Esophagus squamous epithelium (tissue), 5 donors: ENCODE results near the gene PRDM11. TPM values are rescaled to one million over a fixed set of nuclear protein-coding genes. Genes with fewer than 3 reads are reported as not detected.

Experiments
- DNase-seq: peaks from one replicate; lab custom pipeline; 2025; lab: John Stamatoyannopoulos, UW
- H3K27ac ChIP-seq, 4 donors: fragments of 200-600 bp; sonication (generic); one replicate each; pipeline ENCODE4 v1.5.1; 2016 to 2019; ENCODE audit warnings: mild to moderate bottlenecking in 1 of 4
- H3K27me3 ChIP-seq, 4 donors: fragments of 200-600 bp; sonication (generic); 1 replicate in 3 of 4; 2 replicates in 1 of 4; pipeline versions ENCODE4 v1.5.1 to v1.6.0; 2017 to 2021; ENCODE audit warnings: antibody characterized with exemption in 1 of 4
- H3K36me3 ChIP-seq, 3 donors: fragments of 200-600 bp; sonication (generic); one replicate each; pipeline ENCODE4 v1.5.1; 2016 to 2019
- H3K4me1 ChIP-seq, 3 donors: fragments of 200-600 bp; sonication (generic); one replicate each; pipeline ENCODE4 v1.5.1; 2017 to 2019
- H3K4me3 ChIP-seq, 4 donors: fragments of 200-600 bp; sonication (generic); 1 replicate in 3 of 4; 2 replicates in 1 of 4; pipeline ENCODE4 v1.5.1; 2016 to 2019; ENCODE audit warnings: mild to moderate bottlenecking in 2 of 4, moderate library complexity in 1 of 4
- H3K9me3 ChIP-seq, 3 donors: fragments of 200-600 bp; sonication (generic); one replicate each; pipeline ENCODE4 v1.5.1; 2016 to 2019
- POLR2A ChIP-seq, 4 donors: fragments of 450-650 bp; IDR thresholded peaks; one replicate each; pipeline ENCODE4 v1.6.1; 2017; ENCODE audit warnings: antibody characterized with exemption in 4 of 4, mild to moderate bottlenecking in 4 of 4, moderate library complexity in 3 of 4
- WGBS, 2 donors: methylation state at CpG; one replicate each; pipeline ENCODE4 v1.1.5; 2018; 5-methylcytosine and 5-hydroxymethylcytosine counted together
- intact Hi-C: fragments of 100-400 bp; cut with DNase I; formaldehyde crosslinking; loops from one replicate; pipeline ENCODE4 v1.15.0; 2022
- total RNA-seq, 4 donors: library from RNA; depleted of rRNA; stranded (reverse); fragments of >200 nt; gene quantifications; one replicate each; pipeline ENCODE4 v1.1.0, GENCODE V29; 2016
- TF ChIP-seq, protein P1 (sequence below), 6 experiments: fragments of 450-650 bp in 4 of 6; fragments of 200-600 bp in 2 of 6; sonication (generic) in 2 of 6; IDR thresholded peaks; one replicate each; pipeline ENCODE4 v1.5.1; 2016 to 2019; ENCODE audit warnings: antibody characterized with exemption in 6 of 6, mild to moderate bottlenecking in 4 of 6, moderate library complexity in 4 of 6
- donor health status: DM: yes; HTN: yes; CAD: no.

PRDM11 gene
- total RNA-seq, 4 donors from 2014 or later, result 3.9 to 13.9 (median 5.1) TPM

DNA sequence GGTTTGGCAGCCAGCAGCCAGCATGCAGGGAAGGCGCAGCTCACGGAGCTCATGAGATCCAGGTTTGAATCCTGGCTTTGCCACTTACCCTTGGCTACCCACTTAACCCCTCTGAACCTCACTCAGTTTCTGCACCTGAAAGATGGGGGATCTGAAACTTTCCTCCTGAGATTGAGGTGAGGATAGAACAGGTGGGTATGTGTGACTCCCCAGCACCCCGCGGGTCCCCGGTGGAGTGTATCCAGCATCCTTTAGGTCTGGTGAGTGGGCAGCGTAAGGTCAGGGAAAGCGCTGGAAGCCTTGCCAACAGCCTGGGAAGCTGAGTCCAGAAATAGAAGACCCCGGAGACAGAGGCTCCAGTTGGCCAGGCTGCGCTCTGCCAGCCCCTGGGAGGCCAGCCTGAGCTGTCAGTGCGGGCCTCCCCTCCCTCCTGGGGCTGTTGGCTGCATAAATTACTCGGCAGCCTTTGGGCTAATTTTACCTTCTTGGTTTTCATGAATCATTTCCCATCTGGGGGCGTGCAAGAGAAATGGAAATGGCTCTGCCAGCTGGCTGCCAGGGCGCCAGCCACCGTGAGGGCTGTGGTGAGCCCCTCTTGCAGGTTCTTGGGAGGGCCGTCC lies 17.6 kb downstream of the PRDM11 start:
- no peak for DNase-seq
- no peak overlapping the region for H3K27ac ChIP-seq
- no peak for TF ChIP-seq POLR2A (IDR thresholded peaks at IDR 0.05)
- TF ChIP-seq, protein P1, sequence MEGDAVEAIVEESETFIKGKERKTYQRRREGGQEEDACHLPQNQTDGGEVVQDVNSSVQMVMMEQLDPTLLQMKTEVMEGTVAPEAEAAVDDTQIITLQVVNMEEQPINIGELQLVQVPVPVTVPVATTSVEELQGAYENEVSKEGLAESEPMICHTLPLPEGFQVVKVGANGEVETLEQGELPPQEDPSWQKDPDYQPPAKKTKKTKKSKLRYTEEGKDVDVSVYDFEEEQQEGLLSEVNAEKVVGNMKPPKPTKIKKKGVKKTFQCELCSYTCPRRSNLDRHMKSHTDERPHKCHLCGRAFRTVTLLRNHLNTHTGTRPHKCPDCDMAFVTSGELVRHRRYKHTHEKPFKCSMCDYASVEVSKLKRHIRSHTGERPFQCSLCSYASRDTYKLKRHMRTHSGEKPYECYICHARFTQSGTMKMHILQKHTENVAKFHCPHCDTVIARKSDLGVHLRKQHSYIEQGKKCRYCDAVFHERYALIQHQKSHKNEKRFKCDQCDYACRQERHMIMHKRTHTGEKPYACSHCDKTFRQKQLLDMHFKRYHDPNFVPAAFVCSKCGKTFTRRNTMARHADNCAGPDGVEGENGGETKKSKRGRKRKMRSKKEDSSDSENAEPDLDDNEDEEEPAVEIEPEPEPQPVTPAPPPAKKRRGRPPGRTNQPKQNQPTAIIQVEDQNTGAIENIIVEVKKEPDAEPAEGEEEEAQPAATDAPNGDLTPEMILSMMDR (IDR thresholded peaks at IDR 0.05), result no peak

DNA sequence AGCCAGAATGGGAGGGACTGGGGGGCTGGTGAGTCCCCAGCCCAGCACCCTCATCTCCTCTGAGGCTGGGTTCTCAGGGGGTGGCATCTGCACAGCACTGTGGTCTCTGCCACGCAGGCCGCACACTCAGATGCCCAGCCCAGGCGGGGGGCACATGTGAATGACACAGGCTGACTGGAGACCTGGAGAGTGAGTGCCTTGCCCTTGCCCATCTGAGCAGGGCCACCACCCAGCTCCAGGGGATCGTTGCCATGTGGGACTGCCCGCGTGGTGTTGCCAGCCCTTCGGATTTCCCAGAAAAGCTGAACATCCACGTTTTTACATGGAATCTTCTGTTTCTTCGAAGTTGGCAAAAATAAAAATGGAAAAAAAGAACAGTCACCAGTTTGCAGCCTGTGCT lies 18.9 kb downstream of the PRDM11 start:
- TF ChIP-seq, protein P1 (IDR thresholded peaks at IDR 0.05), result no peak
- TF ChIP-seq POLR2A (IDR thresholded peaks at IDR 0.05), result no peak
- no peak for DNase-seq

More for the DNA sequence above, 17.6 kb downstream of the PRDM11 start:
- H3K4me3 ChIP-seq, result no peak overlapping the region
- H3K36me3 ChIP-seq, result no peaks in the 10 kb centered on the region
- peaks cover 7 to 67% (median 9%) of the 10 kb centered on the region in 3 donors for H3K4me1 ChIP-seq
- intact Hi-C loops, result no loop called here
- WGBS, 2 donors, result 39 to 90% methylated on average over 2 to 5 of the region's 15 CpGs
- no peaks in the 10 kb centered on the region for H3K9me3 ChIP-seq
- H3K27me3 ChIP-seq, result no peaks in the 10 kb centered on the region

DNA sequence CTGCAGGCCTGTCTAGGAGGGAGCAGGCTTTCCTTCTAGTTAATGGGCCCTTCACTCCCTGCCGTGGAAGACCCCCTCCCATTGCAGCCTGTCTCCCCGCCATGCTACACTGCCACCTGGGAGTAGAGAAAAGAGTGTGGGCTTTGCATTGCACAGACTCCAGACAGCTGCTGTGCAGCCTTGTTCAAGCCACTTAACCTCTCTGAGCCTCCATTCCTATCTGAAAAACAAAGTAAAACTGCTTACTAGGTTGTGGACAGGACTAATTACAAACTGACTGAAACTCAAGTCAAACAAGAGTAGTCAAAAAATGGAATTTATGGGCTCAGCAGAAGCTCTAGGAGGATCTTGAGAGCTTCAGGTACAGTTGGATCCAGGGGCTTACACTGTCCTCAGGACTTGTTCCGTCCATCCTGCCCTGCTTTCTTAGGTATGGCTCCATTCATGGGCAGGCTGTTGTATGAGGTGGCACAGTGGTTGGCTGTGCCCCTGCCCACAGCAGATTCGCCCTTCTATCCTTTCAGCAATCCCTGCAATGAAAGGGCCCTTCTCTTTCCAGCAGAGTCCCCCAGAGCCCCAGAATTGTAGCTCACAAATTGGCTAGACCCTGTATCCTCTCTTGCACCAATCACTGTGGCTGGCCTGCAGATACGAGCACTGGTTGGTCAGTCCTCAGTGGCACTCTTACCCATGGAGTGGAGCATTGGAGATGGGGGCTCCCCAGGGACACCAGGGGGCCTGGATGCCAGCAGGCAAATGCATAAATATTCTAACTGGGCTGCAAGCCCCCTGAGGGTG lies 19.6 kb downstream of the PRDM11 start:
- DNase-seq, result no peak
- TF ChIP-seq, protein P1 (IDR thresholded peaks at IDR 0.05), result no peak
- no peak for TF ChIP-seq POLR2A (IDR thresholded peaks at IDR 0.05)
- no peak overlapping the region for H3K4me3 ChIP-seq
- H3K36me3 ChIP-seq, result no peaks in the 10 kb centered on the region
- no peak overlapping the region for H3K27ac ChIP-seq
- no peaks in the 10 kb centered on the region for H3K27me3 ChIP-seq
- peaks cover 0 to 59% (median 5%) of the 10 kb centered on the region in 3 donors for H3K4me1 ChIP-seq
- WGBS, 2 donors, result 69 to 97% methylated on average over 3 to 4 of the region's 5 CpGs
- intact Hi-C loops, result no loop called here
- no peaks in the 10 kb centered on the region for H3K9me3 ChIP-seq

More for the DNA sequence above, 18.9 kb downstream of the PRDM11 start:
- WGBS, 2 donors, result 69 to 86% methylated on average over 5 of the region's 9 CpGs
- intact Hi-C loops, result no loop called here
- Histone ChIP-seq H3K4me1 (peaks cover 0 to 63% (median 5%) of the 10 kb centered on the region in 3 donors), H3K36me3 (no peaks in the 10 kb centered on the region), H3K27me3 (no peaks in the 10 kb centered on the region), H3K9me3 (no peaks in the 10 kb centered on the region), H3K4me3 (no peak overlapping the region), H3K27ac (no peak overlapping the region)

DNA sequence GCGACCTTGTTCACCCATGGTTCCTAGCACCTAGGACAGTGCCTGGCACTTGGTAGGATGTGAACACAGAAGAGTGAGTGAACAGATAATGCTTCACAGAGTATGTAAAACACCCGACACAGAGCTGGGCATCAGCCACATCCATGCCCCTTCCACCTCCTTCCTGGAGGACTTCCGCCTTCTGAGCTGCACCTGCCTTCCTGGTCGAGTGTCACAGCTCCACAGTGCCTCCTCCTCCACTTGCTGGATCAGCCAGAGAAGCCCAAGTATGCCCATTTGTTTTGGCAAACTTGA lies 20.1 kb downstream of the PRDM11 start:
- H3K4me1 ChIP-seq, result peaks cover 0 to 59% (median 3%) of the 10 kb centered on the region in 3 donors
- no peaks in the 10 kb centered on the region for H3K9me3 ChIP-seq
- no peak overlapping the region for H3K4me3 ChIP-seq
- H3K27ac ChIP-seq, result no peak overlapping the region
- no peaks in the 10 kb centered on the region for H3K36me3 ChIP-seq
- H3K27me3 ChIP-seq, result no peaks in the 10 kb centered on the region
- WGBS, 2 donors, result 67 to 70% methylated on average over 3 to 4 of the region's 4 CpGs
- TF ChIP-seq, protein P1 (IDR thresholded peaks at IDR 0.05), result no peak
- no peak for TF ChIP-seq POLR2A (IDR thresholded peaks at IDR 0.05)
- no peak for DNase-seq
- intact Hi-C loops, result no loop called here

DNA sequence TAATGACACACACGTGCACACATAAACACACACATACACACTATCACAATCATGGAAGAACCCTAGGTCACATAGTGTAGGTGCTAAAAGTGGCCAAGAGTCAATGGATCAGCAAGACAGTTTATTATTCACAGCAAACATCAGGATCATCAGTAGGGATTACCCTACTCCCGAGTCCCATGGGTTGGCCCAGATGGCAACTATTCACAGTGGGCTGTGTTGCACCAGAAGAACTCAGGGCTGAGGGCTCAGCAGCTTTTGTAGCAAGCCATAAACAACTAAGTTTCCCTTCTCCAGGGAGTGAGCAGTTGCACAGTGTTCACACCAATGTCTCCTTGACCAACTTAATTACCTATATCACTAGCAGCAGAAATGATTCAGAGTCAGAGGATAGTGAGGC lies 20.8 kb downstream of the PRDM11 start:
- no peak overlapping the region for H3K27ac ChIP-seq
- TF ChIP-seq POLR2A (IDR thresholded peaks at IDR 0.05), result no peak
- TF ChIP-seq, protein P1 (IDR thresholded peaks at IDR 0.05), result no peak
- no peak overlapping the region for H3K4me3 ChIP-seq
- H3K36me3 ChIP-seq, result no peaks in the 10 kb centered on the region
- no peaks in the 10 kb centered on the region for H3K9me3 ChIP-seq
- peaks cover 0 to 57% (median 0%) of the 10 kb centered on the region in 3 donors for H3K4me1 ChIP-seq
- 45 to 68% methylated on average over 2 of the region's 2 CpGs for WGBS, 2 donors
- intact Hi-C loops, result no loop called here
- DNase-seq, result no peak
- no peaks in the 10 kb centered on the region for H3K27me3 ChIP-seq
